Measurements from ENCODE around the gene SMARCC2.
A peak's percentile ranks its signal among the peaks of the same experiment; 100 is the strongest.

The SMARCC2 gene

GRCh38 chr12:56206452-56207166 lies 17.3 kb upstream of the SMARCC2 start:
- DNase-seq, result peak; percentile 23

GRCh38 chr12:56205445-56205844 lies 16.2 kb upstream of the SMARCC2 start:
- DNase-seq, result no peak

- no peak for DNase-seq
Observed at GRCh38 chr12:56204275-56204674, 15.0 kb upstream of the SMARCC2 start.

GRCh38 chr12:56202838-56203237 lies 13.6 kb upstream of the SMARCC2 start:
- no peak for DNase-seq

- DNase-seq, result no peak
Observed at GRCh38 chr12:56202366-56202765, 13.1 kb upstream of the SMARCC2 start.

GRCh38 chr12:56198836-56199235 lies 9.6 kb upstream of the SMARCC2 start:
- no peak for DNase-seq

GRCh38 chr12:56197921-56198635 lies 8.8 kb upstream of the SMARCC2 start:
- DNase-seq, result no peak

- peak; percentile 65 for DNase-seq
Observed at GRCh38 chr12:56196818-56197550, 7.7 kb upstream of the SMARCC2 start.

- DNase-seq, result peak; percentile 38
Observed at GRCh38 chr12:56193025-56193578, 3.8 kb upstream of the SMARCC2 start.

- no peak for DNase-seq
Observed at GRCh38 chr12:56192582-56192981, 3.3 kb upstream of the SMARCC2 start.

GRCh38 chr12:56190695-56191155 lies 1.4 kb upstream of the SMARCC2 start:
- DNase-seq, result no peak

GRCh38 chr12:56189918-56190694 lies 823 bp upstream of the SMARCC2 start:
- peak; percentile 89 for DNase-seq

GRCh38 chr12:56188778-56189098 lies 545 bp downstream of the SMARCC2 start:
- DNase-seq, result no peak

GRCh38 chr12:56188131-56188777 lies 1.0 kb downstream of the SMARCC2 start:
- no peak for DNase-seq

- no peak for DNase-seq
Observed at GRCh38 chr12:56186957-56187356, 2.3 kb downstream of the SMARCC2 start.

- DNase-seq, result no peak
Observed at GRCh38 chr12:56178347-56178746, 10.9 kb downstream of the SMARCC2 start.

GRCh38 chr12:56172839-56173238 lies 16.4 kb downstream of the SMARCC2 start:
- no peak for DNase-seq

- DNase-seq, result no peak
Observed at GRCh38 chr12:56169229-56169759, 20.0 kb downstream of the SMARCC2 start.

GRCh38 chr12:56165369-56165768 lies 23.9 kb downstream of the SMARCC2 start:
- DNase-seq, result no peak

- DNase-seq, result no peak
Observed at GRCh38 chr12:56164345-56164729, 24.9 kb downstream of the SMARCC2 start.

- no peak for DNase-seq
Observed at GRCh38 chr12:56163533-56164344, 25.5 kb downstream of the SMARCC2 start.
